CD4-positive, alpha-beta T cell treated with Interleukin-21 for 1 hour (primary cell): ENCODE measurements around the gene TAMALIN.

ENCODE experiments used
- DNase-seq: peaks from one replicate; pipeline ENCODE4 v3.0.0-alpha.2; 2020

Gene TAMALIN

DNA sequence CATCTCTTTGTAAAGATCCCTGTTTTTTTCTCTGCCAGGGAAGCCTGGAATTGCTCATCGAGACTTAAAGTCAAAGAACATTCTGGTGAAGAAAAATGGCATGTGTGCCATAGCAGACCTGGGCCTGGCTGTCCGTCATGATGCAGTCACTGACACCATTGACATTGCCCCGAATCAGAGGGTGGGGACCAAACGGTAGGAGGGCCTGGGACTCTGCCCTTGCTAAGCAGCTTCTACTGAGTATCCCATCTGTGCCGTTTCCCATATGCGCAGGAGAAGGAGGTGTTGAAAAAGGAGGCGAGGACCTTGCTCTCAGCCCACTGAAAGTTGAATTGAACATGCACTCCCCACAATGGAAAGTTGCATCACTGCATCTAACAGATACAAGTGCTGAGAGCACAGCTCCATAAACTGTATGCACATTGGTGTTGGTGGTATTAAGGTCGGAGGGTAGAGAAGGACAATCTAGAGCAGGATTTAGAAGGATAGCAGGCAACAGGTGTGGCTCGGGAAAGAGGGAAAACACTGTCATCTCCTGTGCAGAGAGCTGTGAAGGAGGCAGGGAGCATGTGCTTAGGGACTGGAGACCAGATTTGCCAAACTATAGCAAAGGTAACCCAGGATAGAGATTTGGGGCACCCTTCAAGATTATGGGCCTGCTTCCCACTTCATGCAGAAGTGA is 21.5 kb upstream of the TAMALIN start:
- no peak for DNase-seq

DNA sequence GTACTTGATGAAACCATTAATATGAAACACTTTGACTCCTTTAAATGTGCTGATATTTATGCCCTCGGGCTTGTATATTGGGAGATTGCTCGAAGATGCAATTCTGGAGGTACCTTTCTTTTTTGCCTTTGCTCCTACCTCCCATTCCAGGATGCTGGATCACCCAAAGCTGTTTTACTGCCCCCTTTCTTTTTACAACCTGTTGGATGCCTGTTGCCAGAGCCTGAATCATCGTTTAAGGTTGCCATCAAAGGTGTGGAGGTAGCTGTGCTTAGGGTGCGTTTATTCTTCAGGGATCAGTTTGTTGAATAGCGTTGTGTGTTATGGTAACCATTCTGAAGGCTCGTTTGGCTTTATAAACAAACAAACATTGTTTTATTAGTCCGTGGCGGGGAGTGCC is 19.9 kb upstream of the TAMALIN start:
- DNase-seq: no peak

DNA sequence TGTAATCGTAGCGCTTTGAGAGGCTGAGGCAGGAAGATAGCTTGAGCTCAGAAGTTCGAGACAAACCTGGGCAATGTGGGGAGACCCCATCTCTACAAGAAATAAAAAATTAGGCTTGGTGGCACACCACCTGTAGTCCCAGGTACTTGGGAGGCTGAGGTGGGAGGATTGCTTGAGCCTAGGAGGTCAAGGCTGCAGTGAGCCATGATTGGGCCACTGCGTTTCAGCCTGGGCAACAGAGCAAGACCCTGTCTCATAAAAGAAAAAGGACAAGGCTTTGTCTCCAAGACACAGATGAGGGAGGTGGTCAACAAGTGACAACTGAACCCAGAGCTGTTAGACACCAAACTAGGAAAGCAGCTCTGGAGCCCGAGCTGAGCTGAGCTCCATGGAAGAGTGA is 14.5 kb upstream of the TAMALIN start:
- DNase-seq: no peak

DNA sequence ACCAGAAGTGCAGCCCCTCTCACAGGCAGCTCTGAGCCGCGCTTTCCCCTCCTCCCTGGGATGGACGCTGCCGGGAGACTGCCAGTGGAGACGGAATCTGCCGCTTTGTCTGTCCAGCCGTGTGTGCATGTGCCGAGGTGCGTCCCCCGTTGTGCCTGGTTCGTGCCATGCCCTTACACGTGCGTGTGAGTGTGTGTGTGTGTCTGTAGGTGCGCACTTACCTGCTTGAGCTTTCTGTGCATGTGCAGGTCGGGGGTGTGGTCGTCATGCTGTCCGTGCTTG is 12.3 kb upstream of the TAMALIN start:
- DNase-seq: no peak

DNA sequence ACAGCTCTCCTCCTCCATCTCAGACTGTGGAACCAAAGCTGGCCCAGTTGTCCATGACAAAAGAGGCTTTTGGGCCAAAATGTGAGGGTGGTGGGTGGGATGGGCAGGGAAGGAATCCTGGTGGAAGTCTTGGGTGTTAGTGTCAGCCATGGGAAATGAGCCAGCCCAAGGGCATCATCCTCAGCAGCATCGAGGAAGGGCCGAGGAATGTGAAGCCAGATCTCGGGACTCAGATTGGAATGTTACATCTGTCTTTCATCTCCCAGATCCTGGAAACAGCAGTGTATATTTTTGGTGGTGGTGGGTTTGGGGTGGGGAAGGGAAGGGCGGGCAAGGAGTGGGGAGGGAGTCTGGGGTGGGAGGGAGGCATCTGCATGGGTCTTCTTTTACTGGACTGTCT is 11.8 kb upstream of the TAMALIN start:
- DNase-seq: no peak

DNA sequence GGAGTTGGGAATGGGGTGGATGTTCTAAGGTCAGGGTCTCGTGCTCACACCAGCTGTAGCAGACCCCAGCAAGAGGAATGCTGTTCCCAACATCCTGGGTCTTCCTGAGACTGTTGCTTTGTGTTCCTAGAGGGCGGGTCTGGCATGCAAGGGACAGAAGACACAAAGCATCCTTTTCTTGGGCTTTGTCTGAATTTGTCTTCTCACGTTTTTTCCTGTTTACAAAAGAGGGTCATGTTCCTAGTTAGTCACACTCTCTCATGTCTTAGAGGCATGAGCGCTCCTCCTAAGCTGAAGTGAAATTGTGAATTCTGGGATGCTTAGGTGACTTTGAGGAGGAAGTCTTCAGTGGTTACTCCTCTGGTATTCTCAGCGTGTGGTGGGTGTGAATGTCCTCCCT is 9.6 kb upstream of the TAMALIN start:
- DNase-seq: no peak

DNA sequence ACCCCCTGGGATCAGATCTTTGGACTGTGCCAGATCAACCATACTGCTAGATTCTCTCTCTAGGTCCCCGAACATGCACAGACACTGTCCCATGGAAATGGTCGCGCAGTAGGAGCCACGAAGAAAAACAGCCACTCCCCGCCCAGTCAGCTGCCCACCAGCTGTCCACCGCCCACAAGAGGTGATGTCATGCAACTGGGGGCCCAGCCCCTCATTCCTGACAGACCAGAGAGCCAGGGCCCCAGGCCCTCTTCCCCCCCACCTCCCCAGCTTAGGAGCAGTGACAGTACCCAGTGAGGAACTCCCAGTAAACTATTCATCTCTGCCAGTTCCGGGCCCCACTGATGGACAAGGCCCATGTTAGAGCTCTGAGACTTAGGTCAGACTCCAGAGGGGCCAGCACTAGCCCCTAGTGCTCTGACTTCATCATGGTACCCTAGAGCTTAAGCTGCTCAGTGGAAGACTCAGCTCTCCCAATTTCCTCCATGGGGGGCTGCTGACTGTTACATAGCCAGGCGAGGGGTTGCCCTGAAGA is 3.7 kb upstream of the TAMALIN start:
- no peak for DNase-seq

DNA sequence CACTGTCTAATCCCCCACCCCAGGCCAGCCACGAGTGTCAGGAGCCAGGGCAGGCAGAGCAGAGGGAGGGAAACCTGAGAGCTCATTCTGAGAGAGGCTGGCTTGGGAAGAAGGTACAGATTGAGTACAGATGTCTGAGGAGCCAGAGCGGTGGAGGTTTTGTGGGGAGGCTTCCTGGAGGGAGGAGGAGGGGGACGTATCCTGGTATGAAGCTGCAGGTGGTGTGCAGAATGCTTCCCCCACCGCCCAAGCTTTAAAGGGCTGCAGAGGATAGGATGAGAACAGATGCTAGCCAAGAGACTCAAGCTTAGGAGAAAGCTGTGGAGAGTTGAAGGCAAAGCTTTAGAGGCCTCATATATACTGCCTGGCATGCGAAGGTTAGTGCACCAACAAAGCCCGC is 3.2 kb upstream of the TAMALIN start:
- DNase-seq: no peak

DNA sequence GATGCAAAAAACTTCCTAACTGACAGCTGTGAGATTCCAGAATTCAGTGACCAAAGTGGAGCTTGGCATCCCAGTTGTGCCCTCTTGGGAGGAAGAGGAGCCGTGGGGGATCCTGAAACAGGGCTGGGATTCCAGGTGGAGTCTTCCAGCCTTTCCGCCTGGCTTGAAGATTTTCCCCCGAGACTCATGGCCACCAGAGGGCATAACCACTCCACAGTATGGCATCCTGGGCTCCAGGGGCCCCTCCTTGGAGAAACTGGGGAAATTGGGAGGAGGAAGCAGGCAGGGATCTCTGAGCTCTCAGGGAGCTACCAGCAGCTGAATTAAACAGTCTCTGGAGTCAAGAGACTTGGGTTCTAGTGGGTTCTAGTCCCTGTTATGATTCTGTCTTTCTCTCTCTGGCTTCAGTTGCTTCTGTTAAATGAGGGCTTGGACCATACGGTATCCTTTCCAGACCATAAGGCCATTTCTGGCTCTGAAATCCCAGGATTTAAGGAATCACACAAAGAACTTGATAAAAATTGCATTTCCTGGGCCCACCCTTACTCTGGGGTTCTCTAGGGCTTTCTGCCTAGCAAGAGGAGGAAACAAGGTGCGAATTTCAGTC is 2.6 kb upstream of the TAMALIN start:
- no peak for DNase-seq

DNA sequence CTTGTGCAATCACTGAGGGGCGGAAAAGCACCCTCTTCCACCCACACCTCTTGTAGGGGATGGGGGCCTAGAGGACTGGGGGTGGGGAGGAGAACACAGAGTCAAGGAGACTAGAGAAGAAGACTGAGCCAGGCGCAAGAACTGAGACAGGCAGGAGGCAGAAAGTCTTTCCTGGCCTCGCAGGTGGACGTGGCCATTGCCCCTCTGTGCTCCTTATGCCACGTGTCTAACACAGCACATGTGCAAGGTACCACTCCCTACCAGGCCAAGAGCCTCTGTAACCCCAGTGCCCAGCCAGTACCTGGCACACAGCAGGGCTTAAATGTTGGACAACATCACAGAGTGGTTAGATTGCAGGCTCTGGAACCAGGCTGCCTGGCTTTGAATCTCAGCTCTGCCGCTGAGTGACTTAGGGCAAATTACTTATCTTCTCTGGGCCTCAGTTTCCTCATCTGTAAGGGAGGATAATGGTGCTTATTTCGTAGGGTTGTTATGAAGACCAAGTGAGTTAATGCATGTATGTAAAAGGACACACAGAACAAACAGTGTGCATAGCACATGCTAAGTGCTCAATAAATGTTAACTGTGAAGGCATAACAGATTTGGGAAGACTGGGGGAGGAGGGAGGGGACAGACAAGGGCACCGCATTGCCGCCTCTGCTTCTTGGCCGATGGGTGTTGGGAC is 1.4 kb upstream of the TAMALIN start:
- DNase-seq: no peak

DNA sequence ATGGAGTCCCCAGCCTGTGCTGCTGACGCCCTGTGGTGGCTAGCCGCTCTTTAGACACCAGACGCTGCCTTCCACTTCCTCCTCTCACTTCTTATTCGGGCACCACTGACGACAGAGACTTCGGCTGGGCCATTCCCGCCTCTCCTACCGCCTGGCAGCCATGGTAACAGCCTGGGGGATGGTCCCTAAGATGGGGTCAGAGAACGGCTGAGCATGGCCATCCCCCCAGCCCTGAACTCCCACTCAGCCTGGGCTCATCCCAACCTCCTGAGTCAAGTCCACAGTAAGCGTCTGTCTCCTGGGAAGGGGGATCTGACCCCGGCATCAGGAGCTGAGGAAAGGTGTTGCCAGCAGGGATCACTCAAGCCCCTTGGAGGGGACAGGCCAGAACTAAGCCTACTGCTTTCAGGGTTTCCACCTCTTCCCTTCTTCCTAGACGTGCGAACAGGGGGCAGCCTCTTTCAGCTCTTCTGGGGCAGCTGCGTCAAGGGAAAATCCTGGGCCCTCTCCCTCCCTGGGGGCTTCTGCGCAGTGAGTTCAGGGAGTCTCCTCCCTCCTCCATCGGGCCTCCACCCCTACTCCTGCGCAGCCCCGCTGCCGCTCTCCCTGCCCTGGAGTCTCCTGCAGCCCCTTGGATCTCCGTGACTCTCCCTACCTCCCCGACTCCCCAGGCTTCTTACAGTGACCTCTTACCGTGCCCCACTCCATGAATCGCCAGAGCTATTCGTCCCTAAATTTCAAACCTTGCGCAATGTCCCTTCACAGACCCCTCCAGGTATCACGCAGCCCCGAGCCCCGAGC is 643 bp upstream of the TAMALIN start:
- DNase-seq: peak; percentile 54

DNA sequence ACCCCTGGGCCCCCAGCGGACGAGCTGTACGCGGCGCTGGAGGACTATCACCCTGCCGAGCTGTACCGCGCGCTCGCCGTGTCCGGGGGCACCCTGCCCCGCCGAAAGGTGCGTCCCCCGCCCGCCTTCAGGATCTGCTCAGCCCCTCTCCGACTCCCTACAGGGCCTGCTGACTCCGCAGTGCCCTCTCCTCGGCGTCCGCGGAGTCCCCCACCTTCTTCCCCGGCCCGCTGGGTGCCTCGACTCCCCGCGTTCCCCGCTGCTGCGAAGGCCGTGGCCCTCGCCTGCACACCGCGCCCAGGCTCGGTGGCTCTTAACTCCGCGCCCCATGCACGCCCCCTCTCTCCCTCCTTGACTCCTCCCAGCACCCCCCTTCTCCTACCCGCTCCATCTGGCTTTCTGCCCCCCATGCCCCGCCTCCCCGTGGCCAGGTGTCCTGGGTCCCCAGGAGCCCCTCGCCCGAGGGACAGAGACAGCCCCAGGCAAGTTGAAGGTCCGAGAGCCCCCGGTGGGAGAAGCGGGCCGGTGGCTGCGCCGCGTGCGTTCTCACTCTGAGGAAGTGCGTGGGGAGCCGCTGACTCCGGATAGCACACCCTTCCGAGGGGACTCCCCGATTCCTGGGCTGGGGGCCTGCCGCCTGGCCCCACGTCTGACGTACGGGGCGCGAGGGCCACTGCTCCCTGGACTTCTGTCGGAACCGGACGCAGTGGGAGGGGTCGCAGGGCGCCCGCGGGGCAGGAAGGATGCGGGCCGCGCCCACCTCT is 594 bp downstream of the TAMALIN start:
- DNase-seq: peak; percentile 72

DNA sequence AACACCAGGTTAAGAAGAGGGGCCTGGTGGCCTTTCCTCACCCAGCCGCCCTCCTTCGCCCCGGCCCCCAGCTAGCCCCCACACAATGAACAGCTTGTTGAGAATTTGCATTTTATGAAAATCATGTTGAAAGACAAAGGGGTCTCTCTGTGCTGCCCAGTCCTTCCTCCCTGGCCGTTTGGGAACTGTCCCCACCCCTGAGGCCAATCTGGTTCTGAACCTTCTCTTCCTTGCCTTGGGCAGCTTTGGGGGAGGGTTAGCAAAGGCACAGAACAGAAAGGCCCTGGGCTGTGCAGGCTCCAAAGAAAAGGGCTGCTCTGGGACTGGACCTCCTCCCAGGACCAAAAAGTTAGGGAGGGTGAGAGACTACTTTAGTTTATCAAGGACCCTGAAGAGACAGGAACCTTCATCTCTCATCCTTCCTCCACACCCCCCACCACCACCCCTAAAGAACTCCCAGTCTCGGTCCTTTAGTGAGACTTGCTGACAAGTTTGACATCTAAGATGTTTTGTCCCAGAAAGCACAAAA is 1.3 kb downstream of the TAMALIN start:
- DNase-seq: no peak

DNA sequence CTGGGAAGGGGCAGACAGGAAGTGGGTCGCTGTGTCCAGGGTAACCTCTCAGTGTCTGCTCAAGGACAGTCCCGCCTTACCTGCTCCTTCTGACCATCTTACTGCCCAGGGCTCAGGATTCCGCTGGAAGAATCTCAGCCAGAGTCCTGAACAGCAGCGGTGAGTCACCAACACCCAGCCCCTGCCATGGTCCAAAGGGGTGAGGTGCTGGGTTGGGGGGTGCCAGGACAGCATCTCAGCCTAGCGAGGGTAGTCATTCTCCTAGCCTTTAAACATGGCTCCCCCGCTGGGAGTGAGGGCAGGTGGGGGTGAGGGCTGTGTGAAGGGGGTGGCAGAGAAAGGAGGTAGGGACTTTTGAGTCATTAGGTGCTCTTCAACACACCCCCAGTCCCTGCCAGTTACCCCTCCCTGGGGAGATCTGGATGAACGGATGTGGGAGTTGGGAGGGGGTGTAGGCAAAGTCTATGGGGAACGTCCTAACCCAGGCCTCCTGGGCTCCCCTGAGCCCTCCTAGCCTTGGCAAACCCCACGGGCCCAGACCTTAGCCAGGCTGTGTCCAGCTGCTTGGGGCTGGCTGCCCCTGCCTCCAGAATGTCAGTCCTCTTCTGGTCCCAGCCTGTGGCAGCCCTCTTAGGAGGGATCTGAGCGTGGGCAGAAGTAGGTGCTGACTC is 2.5 kb downstream of the TAMALIN start:
- no peak for DNase-seq

DNA sequence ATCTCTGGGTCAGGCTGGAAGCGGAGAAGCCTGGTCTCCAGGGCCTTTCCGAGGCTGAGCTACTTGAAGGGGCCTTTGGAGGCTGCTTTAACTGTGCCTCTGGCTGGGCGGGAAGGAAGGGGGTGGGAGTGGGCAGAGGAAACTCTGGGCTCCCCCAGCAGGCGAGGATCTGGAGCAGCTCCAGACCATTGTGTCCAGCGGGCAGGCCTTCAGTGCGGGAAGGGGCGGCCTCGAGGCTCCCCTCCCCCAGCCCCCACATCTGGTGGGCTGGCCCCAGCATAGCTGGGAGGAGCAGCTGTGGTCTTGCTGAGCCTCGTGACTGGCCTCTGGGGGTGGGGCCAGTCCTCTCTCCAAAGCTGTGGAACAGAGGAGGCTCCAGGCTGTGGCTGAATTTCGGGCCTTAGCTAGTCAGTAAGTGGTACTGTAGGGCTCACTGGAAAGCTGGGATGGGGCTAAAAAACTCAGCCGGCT is 3.4 kb downstream of the TAMALIN start:
- DNase-seq: no peak

DNA sequence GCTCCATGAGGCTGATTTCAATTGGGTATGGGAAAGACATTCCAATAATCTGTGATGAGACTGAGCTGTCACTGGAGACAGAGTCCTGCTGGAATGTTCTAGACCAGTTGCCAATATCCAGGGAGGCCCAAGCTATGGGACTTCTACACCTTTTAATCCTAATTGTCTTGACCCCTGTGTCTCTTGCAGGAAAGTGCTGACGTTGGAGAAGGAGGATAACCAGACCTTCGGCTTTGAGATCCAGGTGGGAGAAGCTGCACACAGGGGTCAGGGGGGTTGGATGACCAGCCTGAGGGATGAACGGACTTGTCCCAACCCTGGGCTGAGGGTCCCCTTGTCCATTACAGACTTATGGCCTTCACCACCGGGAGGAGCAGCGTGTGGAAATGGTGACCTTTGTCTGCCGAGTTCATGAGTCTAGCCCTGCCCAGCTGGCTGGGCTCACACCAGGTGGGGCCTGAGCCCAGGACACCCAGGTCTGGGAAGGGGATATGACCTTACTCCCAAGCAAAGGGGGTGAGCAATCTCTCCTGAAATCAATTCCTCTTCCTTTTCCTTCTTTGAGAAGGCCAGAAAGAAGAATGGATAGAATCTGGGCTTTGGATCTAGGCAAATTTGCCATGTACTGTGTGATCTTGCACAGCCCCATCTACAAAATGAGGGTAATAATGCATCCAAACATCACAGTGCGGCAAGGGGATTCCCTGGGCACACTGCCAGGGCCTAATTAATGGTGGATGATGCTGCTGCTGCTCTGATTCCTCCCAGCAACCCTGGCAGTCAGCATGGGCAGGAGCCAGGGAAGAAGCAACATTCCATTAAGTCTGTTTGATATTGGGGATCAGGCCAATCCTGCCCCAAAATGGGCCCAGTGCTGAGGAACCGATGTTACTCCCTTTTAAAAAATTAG is 4.2 kb downstream of the TAMALIN start:
- DNase-seq: no peak

DNA sequence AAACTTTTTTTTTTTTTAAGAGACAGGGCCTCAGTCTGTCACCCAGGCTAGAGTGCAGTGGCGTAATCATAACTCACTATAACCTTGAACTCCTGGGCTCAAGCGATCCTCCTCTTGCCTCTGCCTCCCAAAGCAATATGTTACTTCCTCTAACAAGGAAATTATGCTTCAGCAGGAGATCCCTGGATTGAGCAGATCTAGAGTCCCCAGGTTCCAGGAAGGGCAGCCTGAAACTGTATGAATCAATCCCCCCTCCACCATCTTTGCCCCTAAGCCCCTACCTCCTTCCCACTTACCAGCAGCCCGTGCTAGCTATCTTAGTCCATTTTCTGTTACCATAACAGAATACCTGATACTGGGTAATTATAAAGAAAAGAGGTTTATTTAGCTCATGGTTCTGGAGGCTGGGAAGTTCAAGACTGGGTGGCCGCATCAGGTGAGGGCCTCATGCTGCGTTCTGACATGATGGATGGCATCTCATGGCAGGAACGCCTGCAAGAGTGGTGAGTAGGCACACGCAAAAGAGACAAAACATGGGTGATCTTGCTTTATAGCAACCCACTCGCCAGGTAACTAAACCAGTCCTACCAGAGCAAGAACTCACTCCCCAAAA is 5.0 kb downstream of the TAMALIN start:
- DNase-seq: no peak

DNA sequence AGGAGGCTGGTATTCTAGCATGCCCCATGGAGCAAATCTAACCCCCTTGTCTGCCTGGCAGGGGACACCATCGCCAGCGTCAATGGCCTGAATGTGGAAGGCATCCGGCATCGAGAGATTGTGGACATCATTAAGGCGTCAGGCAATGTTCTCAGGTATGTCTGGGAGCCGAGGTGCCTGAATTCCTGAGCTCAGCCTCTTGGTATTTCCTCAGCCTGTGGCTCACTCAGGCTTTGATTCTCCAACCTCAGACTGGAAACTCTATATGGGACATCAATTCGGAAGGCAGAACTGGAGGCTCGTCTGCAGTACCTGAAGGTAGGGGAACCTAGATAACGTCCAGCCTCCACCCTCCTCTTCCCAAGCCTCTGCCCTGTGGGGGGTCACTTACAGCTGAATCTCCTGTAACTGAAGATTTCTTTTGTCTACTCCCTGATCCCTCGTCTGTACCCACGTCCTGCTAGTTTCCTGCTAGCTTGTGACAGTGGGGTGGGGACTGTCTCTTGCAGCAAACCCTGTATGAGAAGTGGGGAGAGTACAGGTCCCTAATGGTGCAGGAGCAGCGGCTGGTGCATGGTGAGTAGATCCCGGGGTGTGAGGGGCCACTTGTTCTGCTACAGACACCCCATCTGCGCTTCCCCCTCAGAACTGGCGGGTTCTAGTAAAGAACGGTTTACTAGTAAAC is 7.0 kb downstream of the TAMALIN start:
- DNase-seq: no peak
